Heart left ventricle (tissue), 13 donors: Measurements from ENCODE around the gene BET1.

ENCODE experiments used
- POLR2A ChIP-seq, 2 donors: fragments of 450-650 bp; IDR thresholded peaks; one replicate each; pipeline ENCODE4 v1.6.1; 2017; ENCODE audit warnings: antibody characterized with exemption in 2 of 2, mild to moderate bottlenecking in 2 of 2, moderate library complexity in 2 of 2
- TF ChIP-seq, protein P1 (sequence below), 12 donors: fragments of 200-600 bp; sonication (generic) in 4 of 12; IDR thresholded peaks; one replicate each; pipeline versions ENCODE4 v1.5.0 to v1.8.0; 2018 to 2022; ENCODE audit warnings: antibody characterized with exemption in 12 of 12, mild to moderate bottlenecking in 5 of 12
- donor health status: ischemic (EF 13 %, LVEDD 7.1; RV severe dilation, severe dysfunction).
- donor health status: DM: no; HTN: yes; CAD: no.
- donor health status: DM: no; HTN: no; CAD: no.
- donor health status: ischemic (EF 25% LVEDD 6.9; RV normal size, moderate dysfunction).
- donor health status: ischemic (EF 25% LVEDD 5.7; RV mildly dilated, moderate dysfunction).
- donor health status: ischemic (EF 35%, LVEDD 5.7; RV mildly dilated, moderate dysfunction).
- donor health status: nonischemic (EF 11% LVEDD 7.7; RV severe dilation, severe dysfunction).
- donor health status: DM: yes; HTN: yes; CAD: no.
- donor health status: PGD.
- donor health status: ischemic (EF 29% LVEDD 5.4; RV normal size, mild dysfunction).
- donor health status: nonischemic (EF 23%, LVEDD 6.1; RV moderate dilation, normal function).

DNA sequence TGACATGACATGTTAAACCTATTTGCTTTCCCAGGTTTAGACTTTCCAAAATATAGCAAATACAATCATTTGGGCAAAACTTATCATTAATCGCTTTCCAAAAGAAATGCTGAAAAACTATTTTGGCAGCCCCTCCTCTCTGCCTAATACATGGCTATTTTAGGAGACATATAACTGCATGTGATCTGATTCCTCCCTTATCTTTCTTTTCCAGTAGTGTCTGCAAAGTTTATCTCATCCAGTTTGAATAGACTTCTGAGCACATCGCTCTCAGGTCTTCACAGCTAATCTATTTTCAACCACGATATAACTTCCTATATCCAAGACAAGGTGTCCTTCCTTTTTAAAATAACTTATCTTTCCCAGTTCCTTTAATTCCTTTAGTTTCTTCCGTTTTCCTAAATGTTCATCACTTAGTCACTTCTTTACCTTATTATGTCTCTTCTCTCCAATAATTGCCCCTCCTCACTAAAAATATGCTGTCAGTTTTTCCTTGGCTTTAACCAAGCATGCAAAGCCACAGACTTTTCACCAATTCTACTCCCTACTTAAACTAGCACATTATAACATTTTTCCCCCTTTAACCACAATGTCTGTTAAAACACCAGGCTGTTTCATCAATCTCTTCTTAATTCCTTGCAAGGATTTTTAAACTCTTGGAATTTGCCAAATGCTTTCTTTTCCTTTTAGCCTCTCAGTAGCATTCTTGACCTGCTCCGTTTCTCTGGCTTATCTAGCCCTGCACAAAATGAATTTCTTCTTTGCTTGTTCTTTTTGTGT, 58.2 kb downstream of the BET1 start:
- TF ChIP-seq, protein P1, sequence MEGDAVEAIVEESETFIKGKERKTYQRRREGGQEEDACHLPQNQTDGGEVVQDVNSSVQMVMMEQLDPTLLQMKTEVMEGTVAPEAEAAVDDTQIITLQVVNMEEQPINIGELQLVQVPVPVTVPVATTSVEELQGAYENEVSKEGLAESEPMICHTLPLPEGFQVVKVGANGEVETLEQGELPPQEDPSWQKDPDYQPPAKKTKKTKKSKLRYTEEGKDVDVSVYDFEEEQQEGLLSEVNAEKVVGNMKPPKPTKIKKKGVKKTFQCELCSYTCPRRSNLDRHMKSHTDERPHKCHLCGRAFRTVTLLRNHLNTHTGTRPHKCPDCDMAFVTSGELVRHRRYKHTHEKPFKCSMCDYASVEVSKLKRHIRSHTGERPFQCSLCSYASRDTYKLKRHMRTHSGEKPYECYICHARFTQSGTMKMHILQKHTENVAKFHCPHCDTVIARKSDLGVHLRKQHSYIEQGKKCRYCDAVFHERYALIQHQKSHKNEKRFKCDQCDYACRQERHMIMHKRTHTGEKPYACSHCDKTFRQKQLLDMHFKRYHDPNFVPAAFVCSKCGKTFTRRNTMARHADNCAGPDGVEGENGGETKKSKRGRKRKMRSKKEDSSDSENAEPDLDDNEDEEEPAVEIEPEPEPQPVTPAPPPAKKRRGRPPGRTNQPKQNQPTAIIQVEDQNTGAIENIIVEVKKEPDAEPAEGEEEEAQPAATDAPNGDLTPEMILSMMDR (IDR thresholded peaks at IDR 0.05): no peak
- TF ChIP-seq POLR2A (IDR thresholded peaks at IDR 0.05): no peak
